Renal cortical epithelial cell (primary cell): ENCODE data around the gene IL10RB. TPM values are rescaled to one million over a fixed set of nuclear protein-coding genes. Genes with fewer than 3 reads are reported as not detected.
"Not testable (repeated sequence)": the region's sequence is repeated elsewhere in the genome, so short reads cannot be mapped to it uniquely, and the experiment has no call there.

ENCODE experiments used
- DNase-seq: peaks from one replicate; pipeline ENCODE4 v3.0.0-alpha.2; 2011; ENCODE audit warnings: low read depth
- total RNA-seq: library from RNA; depleted of rRNA; stranded (reverse); fragments of >200 nt; gene quantifications from 2 replicates; pipeline ENCODE4 v1.2.3, GENCODE V29; 2014

Gene IL10RB
- total RNA-seq, 1 donor from 2014 or later: 41.3 TPM

DNA sequence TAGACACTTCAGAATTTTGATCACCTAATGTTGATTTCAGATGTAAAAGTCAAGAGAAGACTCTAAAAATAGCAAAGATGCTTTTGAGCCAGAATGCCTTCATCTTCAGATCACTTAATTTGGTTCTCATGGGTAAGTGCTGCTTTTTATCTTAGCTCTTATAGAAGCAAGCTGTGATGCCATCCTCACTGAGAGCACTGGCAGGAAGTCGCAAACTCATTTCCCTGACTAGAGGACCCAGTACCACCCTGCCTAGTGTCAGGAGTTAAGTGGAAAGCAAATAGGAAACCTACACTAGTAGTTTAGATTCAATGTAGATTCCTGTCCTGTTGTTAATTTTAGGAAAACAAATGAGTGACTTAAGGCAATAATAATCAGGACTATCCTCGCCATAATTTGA, 24.3 kb upstream of the IL10RB start:
- no peak for DNase-seq

DNA sequence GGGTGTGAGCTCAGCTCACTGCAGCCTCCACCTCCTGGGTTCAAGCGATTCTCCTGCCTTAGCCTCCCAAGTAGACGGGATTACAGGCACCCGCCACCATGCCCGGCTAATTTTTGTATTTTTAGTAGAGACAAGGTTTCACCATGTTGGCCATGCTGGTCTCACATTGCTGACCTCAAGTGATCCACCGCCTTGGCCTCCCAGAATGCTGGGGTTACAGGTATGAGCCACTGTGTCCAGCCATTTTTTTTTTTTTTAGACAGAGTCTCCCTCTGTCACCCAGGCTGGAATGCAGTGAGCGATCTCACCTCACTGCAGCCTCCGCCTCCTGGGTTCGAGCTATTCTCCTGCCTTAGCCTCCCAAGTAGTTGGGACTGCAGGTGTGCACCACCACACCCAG, 23.3 kb upstream of the IL10RB start:
- DNase-seq: not testable (repeated sequence)

DNA sequence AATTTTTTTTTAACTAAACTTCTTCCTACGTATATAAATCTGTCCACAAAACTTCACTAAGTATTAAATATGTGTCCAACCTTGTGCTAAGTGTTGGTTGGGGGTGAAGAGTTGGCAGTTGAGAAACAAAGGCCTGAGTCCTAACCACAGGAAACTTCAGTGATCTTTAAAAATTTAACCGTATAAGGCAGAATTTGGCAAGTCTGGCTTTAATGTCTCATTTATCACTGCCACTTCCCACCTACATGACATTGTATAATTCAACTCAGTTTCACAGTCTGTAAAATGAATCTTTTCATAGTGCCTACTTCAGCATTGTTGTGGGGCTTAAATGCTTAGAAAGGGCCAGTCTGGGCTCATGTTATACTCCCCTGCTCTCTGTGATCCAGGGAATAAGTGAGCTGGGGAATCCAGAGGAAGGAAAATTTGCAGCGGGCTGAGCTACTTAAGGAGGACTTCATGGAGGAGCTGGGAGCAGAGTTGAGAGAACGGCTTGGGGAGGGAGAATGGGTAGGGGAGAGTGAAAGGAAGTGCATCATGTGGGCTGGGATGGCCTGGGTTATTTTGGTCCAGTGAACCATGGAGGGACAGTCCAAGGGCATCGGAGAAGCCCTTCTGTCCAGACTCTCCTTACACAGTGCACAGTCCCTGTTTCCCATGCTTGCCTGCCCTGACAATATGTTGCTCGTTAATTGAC, 21.9 kb upstream of the IL10RB start:
- no peak for DNase-seq

DNA sequence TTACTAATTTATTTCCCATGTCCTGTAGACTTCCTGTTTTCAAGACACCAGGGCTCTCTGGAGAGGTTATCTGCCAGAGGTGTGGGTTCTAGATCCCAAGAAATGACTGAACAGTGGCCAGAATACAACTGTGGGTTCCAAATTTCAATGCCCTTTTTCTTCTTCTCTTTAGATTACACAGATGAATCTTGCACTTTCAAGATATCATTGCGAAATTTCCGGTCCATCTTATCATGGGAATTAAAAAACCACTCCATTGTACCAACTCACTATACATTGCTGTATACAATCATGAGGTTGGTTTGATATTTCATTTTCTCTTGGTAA, 21.4 kb upstream of the IL10RB start:
- DNase-seq: no peak

DNA sequence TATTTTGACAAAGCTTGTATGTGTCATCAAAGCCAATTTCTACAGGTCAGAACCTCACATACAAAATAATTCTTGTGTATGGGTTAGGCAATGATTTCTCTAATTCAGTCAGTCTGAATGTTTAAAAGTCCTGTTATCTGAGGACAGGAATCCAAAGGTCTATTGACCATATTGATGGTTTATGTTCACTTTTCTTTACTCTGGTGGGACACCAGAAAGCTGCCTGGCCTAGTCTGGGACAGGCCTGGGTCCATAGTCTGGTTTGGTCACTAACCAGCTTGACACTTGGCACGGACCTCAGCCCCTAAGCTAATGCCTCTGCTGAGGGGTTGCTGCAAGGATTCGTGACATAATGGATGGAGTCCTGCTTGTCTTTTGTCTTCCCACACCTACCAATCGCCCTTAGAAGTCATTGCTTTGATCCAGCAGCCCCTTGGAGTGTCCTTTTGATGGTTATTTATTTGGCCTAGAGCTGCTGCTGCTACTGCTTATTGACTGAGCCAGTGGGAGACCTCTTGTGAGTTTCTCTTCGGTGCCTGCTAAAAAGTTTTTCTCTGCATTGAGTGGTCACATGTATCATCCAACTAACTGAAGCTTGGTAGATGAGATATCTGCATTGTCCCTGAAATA, 20.8 kb upstream of the IL10RB start:
- no peak for DNase-seq

DNA sequence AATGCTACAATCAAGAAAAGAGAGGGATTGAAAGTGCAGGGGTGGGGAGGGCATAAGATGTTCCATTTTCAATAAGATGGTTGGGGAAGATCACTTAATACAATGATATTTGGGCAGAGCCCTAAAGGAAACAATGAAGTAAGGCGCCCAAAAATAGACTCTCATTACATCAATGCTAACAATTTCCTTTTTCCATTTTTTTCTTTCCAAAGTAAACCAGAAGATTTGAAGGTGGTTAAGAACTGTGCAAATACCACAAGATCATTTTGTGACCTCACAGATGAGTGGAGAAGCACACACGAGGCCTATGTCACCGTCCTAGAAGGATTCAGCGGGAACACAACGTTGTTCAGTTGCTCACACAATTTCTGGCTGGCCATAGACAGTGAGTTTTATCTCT, 19.7 kb upstream of the IL10RB start:
- DNase-seq: no peak

DNA sequence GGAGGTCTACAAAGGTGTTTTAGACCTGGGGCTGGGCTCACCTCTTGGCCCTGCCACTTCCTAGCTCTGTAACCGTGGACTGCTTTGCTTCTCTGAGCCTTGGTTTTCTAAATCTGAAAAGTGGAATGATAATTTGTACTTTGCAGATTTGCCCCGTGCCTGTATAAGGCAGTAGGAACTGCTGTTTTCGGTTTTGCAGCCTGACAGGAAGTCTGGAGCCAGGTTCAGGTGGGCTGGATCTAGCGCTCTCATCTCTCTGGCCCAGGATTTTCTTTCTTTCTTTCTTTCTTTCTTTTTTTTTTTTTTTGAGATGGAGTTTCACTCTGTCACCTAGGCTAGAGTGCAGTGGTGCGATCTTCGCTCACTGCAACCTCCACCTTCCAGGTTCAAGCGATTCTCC, 19.2 kb upstream of the IL10RB start:
- DNase-seq: no peak

DNA sequence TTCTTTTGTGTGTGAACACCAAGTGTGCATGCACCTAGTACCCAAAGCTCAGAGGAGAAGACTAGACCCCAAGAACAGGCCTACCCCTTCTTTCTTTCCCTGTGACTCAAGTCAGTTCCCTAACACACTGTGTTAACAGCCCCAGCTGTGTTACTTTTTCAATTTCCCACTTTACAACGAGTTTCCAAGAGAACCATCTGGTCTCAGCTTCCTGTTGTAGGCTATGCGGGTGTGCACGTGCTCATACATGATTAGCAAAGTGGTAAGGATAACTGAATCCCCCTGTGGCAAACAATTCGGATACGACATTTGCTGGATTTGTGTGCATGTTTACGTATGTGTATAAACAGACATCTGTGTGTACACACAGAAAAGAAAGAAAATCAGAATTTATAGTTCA, 18.6 kb upstream of the IL10RB start:
- no peak for DNase-seq

DNA sequence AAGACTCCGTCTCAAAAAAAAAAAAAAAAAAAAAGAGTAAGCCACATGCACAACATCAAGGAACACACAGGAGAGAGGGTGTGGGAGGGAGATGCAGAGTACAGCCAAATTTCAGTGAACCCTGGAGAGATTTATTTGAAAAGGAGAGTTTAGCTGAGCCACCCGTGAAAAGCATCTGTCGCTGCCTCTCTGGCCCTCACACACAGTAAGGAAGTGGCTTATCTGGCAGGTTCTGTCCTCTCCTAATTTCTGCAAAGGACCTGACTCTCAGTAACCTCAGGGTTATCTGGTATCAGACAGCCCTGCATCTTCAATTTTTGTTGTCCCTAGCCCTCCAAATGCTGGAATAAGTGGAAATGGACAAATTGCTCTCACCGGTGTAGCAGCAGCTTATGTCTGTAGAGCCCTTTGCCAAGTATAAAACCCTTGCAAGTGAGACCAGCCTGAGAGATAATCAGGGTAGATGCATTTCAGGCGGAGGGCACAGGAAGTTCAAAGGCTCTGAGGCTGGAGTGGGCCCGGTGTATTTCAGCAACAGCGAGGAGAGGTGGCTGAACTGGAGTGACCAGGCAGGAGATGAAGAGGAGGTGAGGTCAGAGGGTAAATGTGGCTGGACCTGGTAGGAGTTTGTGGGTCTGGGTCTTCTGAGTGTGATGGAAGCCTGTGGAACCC, 16.7 kb upstream of the IL10RB start:
- DNase-seq: no peak

DNA sequence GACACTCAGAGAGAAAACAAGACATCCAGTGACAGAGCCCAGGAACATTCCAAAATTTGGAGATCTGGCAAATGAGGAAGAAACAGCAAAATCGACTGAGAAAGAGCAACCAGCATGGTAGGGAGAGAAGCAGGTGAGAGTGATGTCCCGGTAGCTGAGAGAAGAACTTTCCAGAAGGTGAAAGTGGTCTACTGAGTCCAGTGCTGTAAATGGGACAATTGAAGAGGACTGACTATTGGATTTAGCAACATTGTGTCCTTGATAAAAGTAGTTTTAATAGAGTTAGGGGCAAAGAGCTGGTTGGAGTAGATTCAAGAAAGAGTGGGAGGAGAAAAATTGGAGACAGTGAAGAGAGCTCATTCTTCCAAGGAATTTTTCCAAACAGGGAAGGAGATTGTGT, 15.0 kb upstream of the IL10RB start:
- no peak for DNase-seq

DNA sequence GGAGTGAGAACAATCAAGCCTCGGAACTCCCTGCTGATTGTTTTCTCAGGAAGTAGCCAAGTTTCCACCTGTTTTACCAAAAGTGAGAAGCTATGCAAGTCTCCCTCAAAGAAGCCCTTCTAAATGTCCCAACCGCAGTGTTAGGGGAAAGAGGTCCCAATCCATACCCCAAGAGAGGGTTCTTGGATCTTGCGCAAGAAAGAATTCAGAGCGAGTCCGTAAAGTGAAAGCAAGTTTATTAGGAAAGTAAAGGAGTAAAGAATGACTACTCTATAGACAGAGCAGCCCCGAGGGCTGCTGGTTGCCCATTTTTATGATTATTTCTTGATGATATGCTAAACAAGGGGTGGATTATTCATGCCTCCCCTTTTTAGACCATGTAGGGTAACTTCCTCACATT, 12.8 kb upstream of the IL10RB start:
- DNase-seq: not testable (repeated sequence)

DNA sequence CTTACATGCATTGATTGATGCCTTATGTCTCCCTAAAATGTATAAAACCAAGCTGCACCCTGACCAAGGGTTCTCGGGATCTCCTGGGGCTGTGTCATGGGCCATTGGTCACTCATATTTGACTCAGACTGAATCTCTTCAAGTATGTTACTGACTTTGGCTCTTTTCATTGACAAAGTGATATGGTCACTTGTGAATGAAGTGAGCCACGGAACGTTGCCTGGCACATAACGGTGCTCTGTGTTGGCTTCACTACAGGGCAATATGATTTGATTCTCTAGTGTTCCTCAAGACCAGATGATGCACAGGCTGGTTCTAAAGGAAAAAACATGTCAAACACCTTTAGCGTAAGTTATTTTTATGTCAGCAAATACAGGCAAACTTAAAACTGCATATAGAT, 11.4 kb upstream of the IL10RB start:
- no peak for DNase-seq

DNA sequence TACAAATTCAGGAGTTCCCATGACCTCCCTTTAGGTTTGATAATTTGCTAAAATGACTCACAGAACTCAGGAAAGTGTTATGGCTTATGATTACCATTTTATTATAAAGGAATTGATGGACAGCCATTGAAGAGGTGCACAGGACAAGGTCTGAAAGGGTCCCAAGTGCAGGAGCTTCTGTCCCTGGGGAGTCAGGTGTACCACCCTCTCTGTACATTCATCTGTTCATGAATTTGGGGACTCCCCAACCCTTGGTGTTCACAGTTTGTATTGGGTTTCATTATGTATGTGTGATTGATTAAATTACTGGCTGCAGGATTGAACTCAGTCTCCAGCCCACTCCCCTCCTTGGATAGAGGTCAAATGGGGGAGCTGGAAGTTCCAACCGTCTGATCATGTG, 10.8 kb upstream of the IL10RB start:
- DNase-seq: no peak

DNA sequence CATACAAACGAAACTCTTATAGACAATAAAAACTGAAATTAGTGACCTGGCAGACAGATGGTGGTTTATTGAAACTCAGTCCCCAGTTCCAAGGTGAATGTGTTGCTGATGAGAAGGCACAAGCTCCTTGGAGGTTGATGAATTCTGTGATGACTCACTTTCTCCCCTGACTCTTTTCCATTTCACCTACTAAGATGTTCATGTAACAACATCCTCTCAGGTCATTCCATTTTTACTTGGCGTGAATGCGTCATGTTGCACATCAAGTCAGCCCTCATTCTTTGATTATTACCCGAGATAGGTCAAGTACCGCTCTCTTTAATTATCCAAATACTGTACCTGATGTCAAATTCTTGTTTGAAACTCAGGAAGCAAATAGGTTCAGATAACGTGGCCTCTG, 10.1 kb upstream of the IL10RB start:
- DNase-seq: no peak

DNA sequence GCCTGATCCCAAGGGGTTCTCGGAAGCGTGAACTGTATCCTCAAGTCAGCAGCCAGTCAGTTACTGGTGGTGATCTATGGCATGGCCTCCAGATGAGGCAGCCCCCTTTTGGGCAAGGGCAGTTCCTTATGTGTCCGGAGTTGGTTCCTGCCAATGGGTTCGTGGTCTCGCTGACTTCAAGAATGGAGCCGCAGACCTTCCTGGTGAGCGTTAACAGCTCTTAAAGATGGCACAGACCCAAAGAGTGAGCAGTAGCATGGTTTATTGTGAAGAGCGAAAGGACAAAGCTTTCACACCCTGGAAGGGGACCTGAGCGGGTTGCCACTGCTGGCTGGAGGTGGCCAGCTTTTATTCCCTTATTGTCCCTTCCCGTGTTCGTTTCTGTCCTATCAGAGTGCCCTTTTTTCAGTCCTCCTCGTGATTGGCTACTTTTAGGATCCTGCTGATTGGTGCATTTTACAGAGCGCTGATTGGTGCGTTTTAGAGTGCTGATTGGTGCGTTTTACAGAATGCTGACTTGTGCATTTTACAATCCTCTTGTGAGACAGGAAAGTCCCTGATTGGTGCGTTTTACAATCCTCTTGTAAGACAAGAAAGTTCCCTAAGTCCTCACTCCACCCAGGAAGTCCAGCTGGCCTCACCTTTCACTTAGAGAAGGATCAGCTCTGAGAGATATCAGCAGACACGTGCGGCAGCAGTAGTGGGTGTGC, 8.9 kb upstream of the IL10RB start:
- no peak for DNase-seq

DNA sequence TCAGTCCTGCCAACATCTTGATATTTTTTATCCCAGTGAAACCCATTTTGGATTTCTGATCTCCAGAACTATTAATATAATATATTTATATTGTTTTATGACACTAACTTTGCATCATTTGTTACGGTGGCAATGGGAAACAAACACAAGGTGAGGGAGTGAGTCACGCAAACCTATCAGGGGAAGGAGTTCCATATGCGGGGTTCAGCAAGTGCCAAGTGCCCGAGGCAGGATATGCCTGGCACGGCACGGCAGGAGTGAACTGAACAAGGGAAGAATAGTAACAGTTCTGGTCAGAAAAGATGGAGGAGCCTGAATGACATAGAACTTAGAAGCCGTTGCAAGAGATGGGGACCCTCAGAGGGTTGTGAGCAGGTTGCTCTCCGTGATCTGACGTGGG, 7.7 kb upstream of the IL10RB start:
- DNase-seq: no peak

DNA sequence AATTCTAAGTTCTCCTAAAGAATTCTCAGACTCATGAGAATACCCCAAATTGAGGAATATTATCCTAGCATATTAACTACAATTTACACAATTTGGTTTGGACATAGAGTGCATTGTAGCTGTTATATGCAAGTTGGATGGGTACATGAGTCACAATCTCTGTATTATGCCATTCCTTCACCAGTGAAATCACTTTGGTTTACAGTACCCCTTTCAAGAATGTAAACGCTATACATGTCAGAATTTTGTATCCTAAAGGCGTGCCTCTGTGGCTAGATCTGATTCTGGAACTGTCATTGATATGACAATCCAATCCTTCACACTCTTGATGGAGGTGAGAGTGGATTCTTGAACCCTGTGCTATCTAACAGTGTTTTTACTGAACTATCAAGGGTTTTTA, 6.7 kb upstream of the IL10RB start:
- no peak for DNase-seq

DNA sequence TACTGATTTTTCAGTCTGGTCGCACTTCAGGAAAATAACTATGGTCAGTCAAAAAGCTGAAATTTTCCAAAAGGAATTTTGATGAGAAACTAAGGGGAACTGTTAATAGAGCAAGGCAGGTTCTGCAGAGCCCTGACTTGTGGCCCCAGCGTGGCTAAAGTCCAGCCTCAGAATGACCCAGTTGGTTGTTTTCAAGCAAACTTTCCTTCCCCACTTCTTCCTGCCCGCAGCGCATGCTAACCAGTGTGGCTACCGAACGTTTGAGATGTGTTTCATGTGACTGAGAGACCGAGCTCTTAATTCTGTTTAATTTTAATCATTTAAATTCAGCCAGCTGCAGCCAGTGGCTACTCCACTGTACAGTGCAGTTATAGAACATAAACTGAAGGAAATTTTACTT, 6.2 kb upstream of the IL10RB start:
- DNase-seq: no peak

DNA sequence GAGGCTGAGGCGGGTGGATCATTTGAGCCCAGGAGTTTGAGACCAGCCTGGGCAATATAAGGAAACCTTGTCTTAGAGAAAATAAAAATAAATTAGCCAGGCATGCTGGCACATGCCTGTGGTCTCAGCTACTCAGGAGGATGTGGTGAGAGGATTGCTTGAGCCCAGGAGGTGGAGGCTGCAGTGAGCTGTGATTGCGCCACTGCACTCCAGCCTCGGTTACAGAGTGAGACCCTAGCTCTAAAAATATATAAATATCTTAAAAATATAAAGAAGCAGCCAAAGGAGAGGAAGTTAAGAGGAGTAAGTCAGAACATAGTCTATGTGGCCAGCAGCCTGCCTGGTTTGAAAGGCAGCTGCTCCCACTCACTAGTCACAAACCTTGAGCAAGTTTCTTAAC, 4.5 kb upstream of the IL10RB start:
- DNase-seq: peak; percentile 54

DNA sequence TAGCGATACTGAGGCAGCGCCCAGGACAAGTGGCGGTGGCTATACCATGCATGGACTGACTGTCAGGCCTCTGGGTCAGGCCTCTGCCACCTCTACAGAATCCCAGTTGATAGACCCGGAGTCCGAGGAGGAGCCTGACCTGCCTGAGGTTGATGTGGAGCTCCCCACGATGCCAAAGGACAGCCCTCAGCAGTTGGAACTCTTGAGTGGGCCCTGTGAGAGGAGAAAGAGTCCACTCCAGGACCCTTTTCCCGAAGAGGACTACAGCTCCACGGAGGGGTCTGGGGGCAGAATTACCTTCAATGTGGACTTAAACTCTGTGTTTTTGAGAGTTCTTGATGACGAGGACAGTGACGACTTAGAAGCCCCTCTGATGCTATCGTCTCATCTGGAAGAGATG, 3.2 kb upstream of the IL10RB start:
- DNase-seq: no peak

DNA sequence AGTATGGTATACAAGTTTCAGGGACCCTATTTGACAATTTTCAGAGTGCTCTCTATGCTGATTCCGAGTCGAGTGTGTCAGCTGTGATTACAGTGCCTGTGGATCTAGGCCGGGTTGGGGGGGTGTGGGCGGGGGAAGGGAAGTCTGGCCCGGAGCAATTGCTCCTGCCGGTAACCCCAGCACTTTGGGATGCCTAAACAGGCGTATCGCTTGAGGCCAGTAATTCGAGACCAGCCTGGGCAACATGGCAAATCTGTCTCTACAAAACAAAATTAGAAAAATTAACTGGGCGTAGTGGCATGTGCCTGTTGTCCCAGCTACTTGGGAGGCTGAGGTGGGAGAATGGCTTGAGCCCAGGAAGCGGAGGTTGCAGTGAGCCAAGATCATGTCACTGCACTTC, 1.6 kb upstream of the IL10RB start:
- no peak for DNase-seq

DNA sequence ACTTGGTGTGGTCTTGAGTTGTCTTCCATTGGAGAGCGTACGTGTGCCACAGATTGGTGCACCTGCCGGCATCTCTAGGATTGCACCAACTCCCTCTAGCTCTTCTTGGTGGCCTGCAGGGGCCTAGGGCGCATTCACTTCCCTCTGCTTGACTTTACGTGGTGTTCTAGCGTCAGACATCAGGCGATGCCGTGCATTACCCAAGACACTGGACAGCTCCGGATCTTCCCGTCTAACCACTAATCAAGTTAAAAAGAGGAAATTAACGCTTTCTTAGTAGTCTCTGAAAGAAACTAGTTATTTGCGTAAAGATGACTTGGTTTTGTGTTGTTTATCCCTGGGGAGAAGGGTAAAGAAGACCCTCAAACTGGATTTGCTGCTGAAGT, 510 bp upstream of the IL10RB start:
- peak; percentile 31 for DNase-seq

DNA sequence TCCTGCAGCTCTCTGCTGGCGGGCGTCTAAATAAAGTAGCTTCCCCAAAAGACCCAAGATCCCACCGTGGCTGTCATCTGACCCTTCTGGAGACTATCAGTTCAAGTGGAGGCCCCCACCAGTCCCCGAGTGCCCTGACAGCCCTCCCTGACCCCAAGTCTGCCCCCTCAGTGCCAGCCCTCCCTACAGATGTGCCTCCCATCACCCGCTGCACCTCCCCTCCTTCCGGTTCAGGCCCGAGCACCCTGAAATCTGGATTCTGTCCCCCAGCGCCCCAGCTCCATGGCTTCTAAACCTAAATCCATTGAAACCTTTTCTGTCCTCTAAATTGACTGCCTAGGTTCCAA, 595 bp downstream of the IL10RB start:
- DNase-seq: no peak
